ENCODE data around the gene GDPD3. TPM values are rescaled to one million over a fixed set of nuclear protein-coding genes. Genes with fewer than 3 reads are reported as not detected.

The GDPD3 gene
- polyA plus RNA-seq, 1 donor (not counting 4 experiments of a cell fraction or from before 2014, with no cell fraction given) = 1.1 TPM

- no peaks in the 10 kb centered on the region for H3K9me3 ChIP-seq (ENCODE audit: control insufficient read depth, low read depth, low read length)
- H3K9ac ChIP-seq (ENCODE audit: control insufficient read depth, extremely low read depth, insufficient read depth, low read length) = no peak overlapping the region
- H2AFZ ChIP-seq (ENCODE audit: control insufficient read depth, low read length) = no peak overlapping the region
- no peak for TF ChIP-seq CTCF (optimal IDR thresholded peaks at IDR 0.05 in 1 of 3, IDR thresholded peaks at IDR 0.05 in 1 of 3, conservative IDR thresholded peaks at IDR 0.05 in 1 of 3; ENCODE audit: extremely low read depth in 1 of 3, insufficient read depth in 2 of 3, low read length in 3 of 3)
- peaks cover 48% of the 10 kb centered on the region for H3K79me2 ChIP-seq (ENCODE audit: control insufficient read depth, insufficient read depth, low read length)
- peaks cover 40% of the 10 kb centered on the region for H4K20me1 ChIP-seq (ENCODE audit: control insufficient read depth, extremely low read depth, insufficient read depth, low read length)
- dilution Hi-C loops (cut with MboI; ENCODE audit: extremely low pct_ligation_motif_present, low sequenced_read_pairs) = no loop called here
- peaks cover 30% of the 10 kb centered on the region for H3K4me1 ChIP-seq (ENCODE audit: control insufficient read depth, extremely low read depth, insufficient read depth, low read length)
- peaks cover 42 to 50% of the 10 kb centered on the region in 2 experiments for H3K36me3 ChIP-seq (ENCODE audit: control insufficient read depth in 2 of 2, extremely low read depth in 1 of 2, insufficient read depth in 2 of 2, low read length in 2 of 2)
- H3K4me2 ChIP-seq (ENCODE audit: control insufficient read depth, extremely low read depth, insufficient read depth, low read depth, low read length) = no peak overlapping the region
- no peak for FAIRE-seq
- no peak overlapping the region for H3K4me3 ChIP-seq (ENCODE audit: control insufficient read depth in 2 of 3, extremely low read depth in 1 of 3, insufficient read depth in 2 of 3, low read depth in 1 of 3, low read length in 3 of 3)
- no peak for DNase-seq (ENCODE audit: low read depth, low spot score)
- H3K27me3 ChIP-seq (ENCODE audit: control insufficient read depth, extremely low read depth, insufficient read depth, low read length) = no peaks in the 10 kb centered on the region
- H3K27ac ChIP-seq (ENCODE audit: control insufficient read depth, insufficient read depth, low read length) = no peak overlapping the region
- no peaks in the 10 kb centered on the region for H3K9me1 ChIP-seq (ENCODE audit: control insufficient read depth, extremely low read depth, insufficient read depth, low read length)
These were observed 42.8 kb downstream of the GDPD3 start for GRCh38 chr16:30070490-30070889.

GRCh38 chr16:30069611-30070462 lies 43.5 kb downstream of the GDPD3 start:
- peaks cover 42 to 50% of the 10 kb centered on the region in 2 experiments for H3K36me3 ChIP-seq (ENCODE audit: control insufficient read depth in 2 of 2, extremely low read depth in 1 of 2, insufficient read depth in 2 of 2, low read length in 2 of 2)
- H3K4me3 ChIP-seq (ENCODE audit: control insufficient read depth in 2 of 3, extremely low read depth in 1 of 3, insufficient read depth in 2 of 3, low read depth in 1 of 3, low read length in 3 of 3) = no peak overlapping the region
- H3K9me3 ChIP-seq (ENCODE audit: control insufficient read depth, low read depth, low read length) = no peaks in the 10 kb centered on the region
- no peak for DNase-seq (ENCODE audit: low read depth, low spot score)
- H3K27me3 ChIP-seq (ENCODE audit: control insufficient read depth, extremely low read depth, insufficient read depth, low read length) = no peaks in the 10 kb centered on the region
- no peak overlapping the region for H3K27ac ChIP-seq (ENCODE audit: control insufficient read depth, insufficient read depth, low read length)
- H3K4me1 ChIP-seq (ENCODE audit: control insufficient read depth, extremely low read depth, insufficient read depth, low read length) = peaks cover 25% of the 10 kb centered on the region
- TF ChIP-seq CTCF (optimal IDR thresholded peaks at IDR 0.05 in 1 of 3, IDR thresholded peaks at IDR 0.05 in 1 of 3, conservative IDR thresholded peaks at IDR 0.05 in 1 of 3; ENCODE audit: extremely low read depth in 1 of 3, insufficient read depth in 2 of 3, low read length in 3 of 3) (no peak), EZH2 (IDR thresholded peaks at IDR 0.05; ENCODE audit: low read length) (no peak)
- H3K79me2 ChIP-seq (ENCODE audit: control insufficient read depth, insufficient read depth, low read length) = peaks cover 48% of the 10 kb centered on the region
- no peak for FAIRE-seq
- no peak overlapping the region for H3K4me2 ChIP-seq (ENCODE audit: control insufficient read depth, extremely low read depth, insufficient read depth, low read depth, low read length)
- no peak overlapping the region for H2AFZ ChIP-seq (ENCODE audit: control insufficient read depth, low read length)
- dilution Hi-C loops (cut with MboI; ENCODE audit: extremely low pct_ligation_motif_present, low sequenced_read_pairs) = no loop called here
- H4K20me1 ChIP-seq (ENCODE audit: control insufficient read depth, extremely low read depth, insufficient read depth, low read length) = peaks cover 40% of the 10 kb centered on the region
- H3K9me1 ChIP-seq (ENCODE audit: control insufficient read depth, extremely low read depth, insufficient read depth, low read length) = no peaks in the 10 kb centered on the region
- H3K9ac ChIP-seq (ENCODE audit: control insufficient read depth, extremely low read depth, insufficient read depth, low read length) = no peak overlapping the region

All from keratinocyte (primary cell).